ENCODE measurements around the gene PIP5K1C. TPM values are rescaled to one million over a fixed set of nuclear protein-coding genes. Genes with fewer than 3 reads are reported as not detected.

The PIP5K1C gene
- total RNA-seq, 1 donor from 2014 or later, result 42.0 TPM

DNA sequence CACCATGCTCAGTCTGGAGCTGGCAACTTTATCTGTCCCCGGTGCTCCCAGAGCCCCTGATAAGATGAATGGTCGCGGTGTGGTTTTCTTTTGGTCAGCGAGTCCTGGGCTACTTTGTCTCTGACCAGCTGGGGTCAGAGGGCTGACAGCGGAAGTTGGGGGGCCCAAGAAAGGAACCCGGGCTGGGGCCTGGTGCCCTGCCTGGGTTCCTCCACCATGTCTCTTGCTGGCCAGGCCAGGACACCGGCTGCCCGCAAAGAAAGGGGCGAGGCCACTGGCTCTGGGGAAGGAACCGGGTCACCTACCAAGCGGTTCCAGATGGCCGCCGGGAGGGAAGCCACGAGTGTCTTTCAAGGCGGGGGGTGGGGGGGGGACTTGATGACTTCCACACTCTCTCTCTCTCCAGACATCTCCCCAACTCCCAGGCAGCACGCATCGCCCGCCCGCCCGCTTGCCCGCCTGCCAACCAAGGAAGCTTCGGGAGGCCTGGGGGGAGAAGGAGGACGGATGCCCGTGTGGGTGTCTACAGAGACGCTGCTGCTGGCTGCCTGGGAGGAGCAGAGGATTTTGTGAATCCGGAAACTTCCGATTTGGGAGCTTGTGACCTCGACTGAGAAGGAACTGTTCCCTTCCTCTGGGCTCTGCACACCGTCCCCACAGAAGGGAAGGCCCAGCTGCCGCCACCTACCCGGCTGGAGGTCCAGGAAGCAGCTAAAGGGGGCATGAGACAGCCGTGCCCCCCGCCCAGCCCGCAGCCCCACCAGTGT lies 1.1 kb downstream of the PIP5K1C start:
- no peaks in the 10 kb centered on the region for H3K36me3 ChIP-seq (ENCODE audit: insufficient read depth, low read length)
- H3K4me2 ChIP-seq (ENCODE audit: low read length), result peak overlapping the region; percentile 98
- peaks cover 7% of the 10 kb centered on the region for H3K4me1 ChIP-seq (ENCODE audit: insufficient read depth, low read length)
- Mint-ChIP-seq H3K9me3 (ENCODE audit: unreplicated experiment) (no peaks in the 10 kb centered on the region), H3K27me3 (ENCODE audit: low read depth, unreplicated experiment) (no peaks in the 10 kb centered on the region), H3K27ac (ENCODE audit: unreplicated experiment) (no peak overlapping the region), H3K36me3 (ENCODE audit: low read depth, unreplicated experiment) (no peaks in the 10 kb centered on the region), H3K4me1 (ENCODE audit: low read depth, unreplicated experiment) (no peaks in the 10 kb centered on the region), H3K4me3 (ENCODE audit: unreplicated experiment) (peak overlapping the region; percentile 90)
- H3K27me3 ChIP-seq (ENCODE audit: insufficient read depth, low read length), result no peaks in the 10 kb centered on the region
- peak overlapping the region; percentile 80 for H3K4me3 ChIP-seq (ENCODE audit: insufficient read depth, low read depth, low read length)
- peak overlapping the region; percentile 50 for H3K27ac ChIP-seq (ENCODE audit: low read depth, low read length)
- peaks cover 59% of the 10 kb centered on the region for H3K79me2 ChIP-seq (ENCODE audit: insufficient read depth, low read length)
- TF ChIP-seq, protein P1, sequence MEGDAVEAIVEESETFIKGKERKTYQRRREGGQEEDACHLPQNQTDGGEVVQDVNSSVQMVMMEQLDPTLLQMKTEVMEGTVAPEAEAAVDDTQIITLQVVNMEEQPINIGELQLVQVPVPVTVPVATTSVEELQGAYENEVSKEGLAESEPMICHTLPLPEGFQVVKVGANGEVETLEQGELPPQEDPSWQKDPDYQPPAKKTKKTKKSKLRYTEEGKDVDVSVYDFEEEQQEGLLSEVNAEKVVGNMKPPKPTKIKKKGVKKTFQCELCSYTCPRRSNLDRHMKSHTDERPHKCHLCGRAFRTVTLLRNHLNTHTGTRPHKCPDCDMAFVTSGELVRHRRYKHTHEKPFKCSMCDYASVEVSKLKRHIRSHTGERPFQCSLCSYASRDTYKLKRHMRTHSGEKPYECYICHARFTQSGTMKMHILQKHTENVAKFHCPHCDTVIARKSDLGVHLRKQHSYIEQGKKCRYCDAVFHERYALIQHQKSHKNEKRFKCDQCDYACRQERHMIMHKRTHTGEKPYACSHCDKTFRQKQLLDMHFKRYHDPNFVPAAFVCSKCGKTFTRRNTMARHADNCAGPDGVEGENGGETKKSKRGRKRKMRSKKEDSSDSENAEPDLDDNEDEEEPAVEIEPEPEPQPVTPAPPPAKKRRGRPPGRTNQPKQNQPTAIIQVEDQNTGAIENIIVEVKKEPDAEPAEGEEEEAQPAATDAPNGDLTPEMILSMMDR (IDR thresholded peaks at IDR 0.05; ENCODE audit: insufficient read depth, low read depth, low read length), result no peak
- H3K9ac ChIP-seq (ENCODE audit: low read length), result peak overlapping the region; percentile 91
- no peak for FAIRE-seq
- no peaks in the 10 kb centered on the region for H3K9me3 ChIP-seq (ENCODE audit: insufficient read depth, low read depth, low read length)
- H4K20me1 ChIP-seq (ENCODE audit: insufficient read depth, low read length), result peaks cover 48% of the 10 kb centered on the region
- peak; percentile 16 for DNase-seq (ENCODE audit: low read depth)
- no peak overlapping the region for H2AFZ ChIP-seq (ENCODE audit: low read depth, low read length)

DNA sequence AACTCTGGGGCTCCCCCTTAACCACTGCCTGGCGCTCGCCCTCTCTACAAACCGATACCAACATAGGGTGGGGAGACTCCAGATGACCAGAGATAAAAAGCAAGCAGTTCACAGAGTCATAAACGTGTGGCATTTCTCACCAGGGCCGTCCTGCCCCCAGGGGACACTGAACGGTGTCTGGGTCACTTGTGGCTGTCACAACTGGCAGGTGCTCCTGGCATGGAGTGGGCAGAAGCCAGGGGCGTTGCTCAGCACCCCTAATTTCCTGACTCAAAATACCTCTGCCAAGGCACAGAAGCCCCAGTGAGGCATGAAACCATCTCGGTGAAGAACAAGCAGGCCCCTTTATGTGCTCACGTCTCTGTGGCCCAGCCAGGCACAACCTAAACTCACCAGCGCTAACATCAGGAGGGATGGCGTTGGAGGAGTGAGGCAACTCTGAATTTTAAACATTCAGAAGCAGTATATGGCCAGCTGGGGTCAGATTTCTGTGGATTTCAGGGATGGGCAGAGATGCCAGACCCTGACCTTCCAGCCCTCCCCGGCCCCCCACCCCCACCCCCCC lies 1.8 kb downstream of the PIP5K1C start:
- Histone ChIP-seq H4K20me1 (ENCODE audit: insufficient read depth, low read length) (peaks cover 51% of the 10 kb centered on the region), H3K36me3 (ENCODE audit: insufficient read depth, low read length) (no peaks in the 10 kb centered on the region), H3K79me2 (ENCODE audit: insufficient read depth, low read length) (peaks cover 65% of the 10 kb centered on the region), H3K9me3 (ENCODE audit: insufficient read depth, low read depth, low read length) (no peaks in the 10 kb centered on the region), H3K27me3 (ENCODE audit: insufficient read depth, low read length) (no peaks in the 10 kb centered on the region), H3K4me1 (ENCODE audit: insufficient read depth, low read length) (peaks cover 7% of the 10 kb centered on the region), H3K9ac (ENCODE audit: low read length) (peak overlapping the region; percentile 41), H3K4me3 (ENCODE audit: insufficient read depth, low read depth, low read length) (no peak overlapping the region), H3K4me2 (ENCODE audit: low read length) (peak overlapping the region; percentile 98), H3K27ac (ENCODE audit: low read depth, low read length) (no peak overlapping the region), H2AFZ (ENCODE audit: low read depth, low read length) (no peak overlapping the region)
- peak overlapping the region; percentile 60 for H3K4me3 Mint-ChIP-seq (ENCODE audit: unreplicated experiment)
- FAIRE-seq (no peak), DNase-seq (ENCODE audit: low read depth) (no peak)
- no peaks in the 10 kb centered on the region for H3K27me3 Mint-ChIP-seq (ENCODE audit: low read depth, unreplicated experiment)
- H3K9me3 Mint-ChIP-seq (ENCODE audit: unreplicated experiment), result no peaks in the 10 kb centered on the region
- H3K4me1 Mint-ChIP-seq (ENCODE audit: low read depth, unreplicated experiment), result no peaks in the 10 kb centered on the region
- no peak for TF ChIP-seq EZH2 (IDR thresholded peaks at IDR 0.05; ENCODE audit: insufficient read depth, low read length)
- TF ChIP-seq, protein P1 (IDR thresholded peaks at IDR 0.05; ENCODE audit: insufficient read depth, low read depth, low read length), result no peak
- H3K36me3 Mint-ChIP-seq (ENCODE audit: low read depth, unreplicated experiment), result no peaks in the 10 kb centered on the region
- no peak overlapping the region for H3K27ac Mint-ChIP-seq (ENCODE audit: unreplicated experiment)

Data from astrocyte (in vitro differentiated cells and primary cell).